ENCODE results near the gene SBF2.

DNA sequence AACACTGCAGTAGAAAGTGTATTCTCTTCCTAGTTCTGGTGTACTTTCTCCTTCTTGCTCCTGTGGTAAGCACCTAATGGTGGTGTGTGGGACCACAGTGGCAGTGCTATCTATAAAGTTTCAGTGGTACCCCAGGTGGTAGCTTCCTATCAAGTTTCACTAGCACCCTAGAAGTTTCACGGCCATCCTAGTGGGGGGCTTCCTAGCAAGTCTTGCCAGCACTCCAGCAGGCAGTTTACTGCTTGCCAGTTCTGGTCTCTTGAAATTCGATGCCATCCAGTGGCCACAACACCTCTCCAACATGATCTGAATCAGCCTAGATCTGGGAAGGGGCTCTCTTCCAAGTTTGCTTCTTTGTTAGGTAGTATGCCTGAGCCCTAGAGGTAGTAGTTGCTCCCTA, 400.5 kb downstream of the SBF2 start:
- TF ChIP-seq, protein P1, sequence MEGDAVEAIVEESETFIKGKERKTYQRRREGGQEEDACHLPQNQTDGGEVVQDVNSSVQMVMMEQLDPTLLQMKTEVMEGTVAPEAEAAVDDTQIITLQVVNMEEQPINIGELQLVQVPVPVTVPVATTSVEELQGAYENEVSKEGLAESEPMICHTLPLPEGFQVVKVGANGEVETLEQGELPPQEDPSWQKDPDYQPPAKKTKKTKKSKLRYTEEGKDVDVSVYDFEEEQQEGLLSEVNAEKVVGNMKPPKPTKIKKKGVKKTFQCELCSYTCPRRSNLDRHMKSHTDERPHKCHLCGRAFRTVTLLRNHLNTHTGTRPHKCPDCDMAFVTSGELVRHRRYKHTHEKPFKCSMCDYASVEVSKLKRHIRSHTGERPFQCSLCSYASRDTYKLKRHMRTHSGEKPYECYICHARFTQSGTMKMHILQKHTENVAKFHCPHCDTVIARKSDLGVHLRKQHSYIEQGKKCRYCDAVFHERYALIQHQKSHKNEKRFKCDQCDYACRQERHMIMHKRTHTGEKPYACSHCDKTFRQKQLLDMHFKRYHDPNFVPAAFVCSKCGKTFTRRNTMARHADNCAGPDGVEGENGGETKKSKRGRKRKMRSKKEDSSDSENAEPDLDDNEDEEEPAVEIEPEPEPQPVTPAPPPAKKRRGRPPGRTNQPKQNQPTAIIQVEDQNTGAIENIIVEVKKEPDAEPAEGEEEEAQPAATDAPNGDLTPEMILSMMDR (IDR thresholded peaks at IDR 0.05): no peak
- TF ChIP-seq POLR2A (IDR thresholded peaks at IDR 0.05): no peak
